HG03432 (cell line): ENCODE results near the gene ST6GAL2.

Experiments
- ATAC-seq: cut with Tn5 transposase; IDR thresholded peaks from one replicate; pipeline ENCODE4 v1.9.1; 2021; ENCODE audit warnings: mild to moderate bottlenecking, moderate library complexity; ENCODE audit not compliant: unreplicated experiment

ST6GAL2 gene

GRCh38 chr2:106885971-106886915 is at the start of gene ST6GAL2:
ST6GAL2 (minus strand) TSS chr2:106886167; CDS start chr2:106843977, 42,190 bp downstream.
- ATAC-seq: no peak

GRCh38 chr2:106932644-106933043 is 46.7 kb upstream of the ST6GAL2 start:
- no peak for ATAC-seq

- no peak for ATAC-seq
Measured at GRCh38 chr2:106931717-106932335, 45.9 kb upstream of the ST6GAL2 start.

GRCh38 chr2:106921451-106921850 is 35.5 kb upstream of the ST6GAL2 start:
- ATAC-seq: no peak

GRCh38 chr2:106919012-106919411 is 33.0 kb upstream of the ST6GAL2 start:
- no peak for ATAC-seq

- ATAC-seq: no peak
Measured at GRCh38 chr2:106904242-106904641, 18.3 kb upstream of the ST6GAL2 start.

- ATAC-seq: no peak
Measured at GRCh38 chr2:106899786-106900530, 14.0 kb upstream of the ST6GAL2 start.

GRCh38 chr2:106894545-106894944 is 8.6 kb upstream of the ST6GAL2 start:
- no peak for ATAC-seq

GRCh38 chr2:106892048-106892447 is 6.1 kb upstream of the ST6GAL2 start:
- no peak for ATAC-seq

GRCh38 chr2:106890606-106891005 is 4.6 kb upstream of the ST6GAL2 start:
- no peak for ATAC-seq

- no peak for ATAC-seq
Measured at GRCh38 chr2:106886916-106887758, 1.2 kb upstream of the ST6GAL2 start.

GRCh38 chr2:106885329-106885728 is 638 bp downstream of the ST6GAL2 start:
- no peak for ATAC-seq

- no peak for ATAC-seq
Measured at GRCh38 chr2:106882673-106883072, 3.3 kb downstream of the ST6GAL2 start.

GRCh38 chr2:106878206-106878605 is 7.8 kb downstream of the ST6GAL2 start:
- ATAC-seq: no peak

GRCh38 chr2:106876699-106877098 is 9.3 kb downstream of the ST6GAL2 start:
- ATAC-seq: no peak

- ATAC-seq: no peak
Measured at GRCh38 chr2:106869512-106870275, 16.3 kb downstream of the ST6GAL2 start.

- no peak for ATAC-seq
Measured at GRCh38 chr2:106868275-106868674, 17.7 kb downstream of the ST6GAL2 start.

GRCh38 chr2:106867196-106867953 is 18.6 kb downstream of the ST6GAL2 start:
- ATAC-seq: no peak

GRCh38 chr2:106866641-106867040 is 19.3 kb downstream of the ST6GAL2 start:
- no peak for ATAC-seq
